ENCODE measurements around the gene SLC30A2.
A peak's percentile ranks its signal among the peaks of the same experiment; 100 is the strongest.

GRCh38 chr1:26035959-26036755 lies 9.8 kb downstream of the SLC30A2 start:
- peak; percentile 99 to 100 (median 100) for TF ChIP-seq CTCF (IDR thresholded peaks at IDR 0.05)
- TF ChIP-seq POLR2A (IDR thresholded peaks at IDR 0.05) = no peak

Data from transverse colon (tissue), 3 donors.